GM19351 (cell line): Measurements from ENCODE around the gene TBCA.

Experiments used
- ATAC-seq: cut with Tn5 transposase; IDR thresholded peaks from one replicate; pipeline ENCODE4 v1.9.1; 2021; ENCODE audit warnings: mild to moderate bottlenecking, moderate library complexity; ENCODE audit not compliant: unreplicated experiment

TBCA gene

DNA sequence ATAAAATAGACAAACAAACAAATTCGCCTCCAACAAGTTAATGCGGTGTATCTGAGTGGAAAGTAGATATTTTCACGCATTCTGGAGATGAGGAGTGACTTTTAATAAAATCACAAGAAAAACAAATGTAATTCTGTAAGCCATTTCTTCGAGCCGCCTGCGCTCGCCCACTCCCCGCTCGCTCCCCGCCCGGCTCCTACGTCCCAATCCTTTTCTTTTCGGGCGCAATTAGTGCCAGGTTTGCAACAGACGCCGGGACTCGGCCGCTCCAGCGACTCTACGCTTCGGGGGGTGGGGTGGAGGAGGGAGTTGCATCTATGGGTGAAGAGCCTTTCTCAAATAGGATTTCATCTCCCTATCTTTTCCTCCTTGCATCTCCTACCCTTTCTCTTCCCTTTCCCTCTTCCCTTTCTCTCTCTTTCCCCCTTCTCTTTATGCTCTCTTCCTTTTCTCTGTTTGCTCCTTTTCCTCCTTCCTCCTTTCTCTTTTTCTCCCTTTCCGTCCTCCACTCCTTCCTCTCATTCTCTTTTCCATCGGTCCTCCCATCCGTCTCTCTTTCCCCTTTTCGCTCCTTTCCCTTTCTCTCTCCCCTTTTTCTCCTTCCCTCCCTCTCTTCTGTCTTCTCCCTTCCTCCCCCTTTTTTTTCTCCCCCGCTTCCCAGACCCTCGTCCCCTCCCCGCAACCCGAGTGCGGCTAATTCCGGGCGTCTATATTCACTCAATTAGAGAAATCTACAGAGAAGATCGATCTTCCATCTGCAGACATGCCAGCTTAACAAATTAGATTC lies 131.6 kb downstream of the TBCA start:
- ATAC-seq = no peak

- ATAC-seq = no peak
Observed at GRCh38 chr5:77643654-77644370, 132.3 kb downstream of the TBCA start.

GRCh38 chr5:77642738-77643653 lies 133.1 kb downstream of the TBCA start:
- ATAC-seq = no peak

DNA sequence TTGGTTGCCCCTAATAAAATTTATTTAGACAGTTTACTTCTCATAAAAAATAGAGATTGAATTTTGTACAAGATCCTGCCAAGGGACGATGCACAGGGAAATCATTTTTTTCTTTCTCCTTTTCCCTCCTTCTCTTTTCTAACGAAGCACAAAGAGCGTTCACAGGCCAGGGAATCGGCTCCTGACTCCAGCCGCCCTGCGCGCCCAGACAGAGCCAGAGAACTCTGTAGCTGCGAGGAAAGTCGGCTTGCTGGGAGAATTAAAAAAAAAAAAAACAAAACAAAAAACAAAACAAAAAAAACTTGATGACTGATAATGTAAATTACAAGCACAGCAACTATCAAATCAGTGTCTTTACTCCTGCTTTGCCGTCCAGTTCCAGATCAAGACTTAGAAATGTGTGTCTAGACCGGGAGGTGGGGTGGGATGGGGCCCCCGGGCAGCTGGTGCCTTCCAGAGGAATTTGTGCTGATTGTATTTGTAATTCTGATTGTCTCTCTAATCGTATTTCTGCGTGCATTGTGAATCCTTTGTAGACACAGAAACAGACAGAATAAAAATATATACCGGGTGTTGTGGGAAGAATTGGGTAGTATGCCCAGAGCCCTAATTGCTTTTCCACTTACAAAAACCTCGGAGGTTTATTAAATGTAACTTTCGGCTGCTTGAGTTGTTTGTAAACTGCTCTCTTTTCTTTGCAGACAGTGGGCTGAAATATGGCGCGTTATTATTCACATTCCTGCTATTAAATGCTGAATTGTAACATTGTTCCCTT lies 134.0 kb downstream of the TBCA start:
- ATAC-seq = no peak

- ATAC-seq = no peak
Observed at GRCh38 chr5:77641397-77641943, 134.7 kb downstream of the TBCA start.
